Keratinocyte (primary cell): Measurements from ENCODE around the gene TSPEAR.
"Not testable (repeated sequence)": the region's sequence is repeated elsewhere in the genome, so short reads cannot be mapped to it uniquely, and the experiment has no call there.

Experiments used
- CTCF ChIP-seq, 3 experiments: IDR thresholded peaks in 1 of 3; conservative IDR thresholded peaks in 1 of 3; optimal IDR thresholded peaks in 1 of 3; 2 replicates in 2 of 3; 3 replicates in 1 of 3; pipeline versions ENCODE3 to v1.5.1; 2011; ENCODE audit warnings: low read length in 3 of 3, mild to moderate bottlenecking in 3 of 3, moderate library complexity in 2 of 3, control low read depth in 1 of 3, inconsistent platforms in 1 of 3; ENCODE audit not compliant: insufficient read depth in 2 of 3; ENCODE audit errors: extremely low read depth in 1 of 3
- EZH2 ChIP-seq: IDR thresholded peaks from one replicate; pipeline ENCODE4 v1.6.1; 2012; ENCODE audit warnings: inconsistent platforms, mild to moderate bottlenecking, low read length, moderate library complexity

GRCh38 chr21:44600118-44600978, 111.0 kb downstream of the TSPEAR start, which contains the start of gene KRTAP10-7:
- not testable (repeated sequence) for TF ChIP-seq CTCF (optimal IDR thresholded peaks at IDR 0.05 in 1 of 3, IDR thresholded peaks at IDR 0.05 in 1 of 3, conservative IDR thresholded peaks at IDR 0.05 in 1 of 3; ENCODE audit: extremely low read depth in 1 of 3, insufficient read depth in 2 of 3, low read length in 3 of 3); EZH2
